ENCODE measurements around the gene MYO1G. TPM values are rescaled to one million over a fixed set of nuclear protein-coding genes. Genes with fewer than 3 reads are reported as not detected.

Gene MYO1G
- total RNA-seq, 1 donor from 2014 or later = 1.0 TPM

DNA sequence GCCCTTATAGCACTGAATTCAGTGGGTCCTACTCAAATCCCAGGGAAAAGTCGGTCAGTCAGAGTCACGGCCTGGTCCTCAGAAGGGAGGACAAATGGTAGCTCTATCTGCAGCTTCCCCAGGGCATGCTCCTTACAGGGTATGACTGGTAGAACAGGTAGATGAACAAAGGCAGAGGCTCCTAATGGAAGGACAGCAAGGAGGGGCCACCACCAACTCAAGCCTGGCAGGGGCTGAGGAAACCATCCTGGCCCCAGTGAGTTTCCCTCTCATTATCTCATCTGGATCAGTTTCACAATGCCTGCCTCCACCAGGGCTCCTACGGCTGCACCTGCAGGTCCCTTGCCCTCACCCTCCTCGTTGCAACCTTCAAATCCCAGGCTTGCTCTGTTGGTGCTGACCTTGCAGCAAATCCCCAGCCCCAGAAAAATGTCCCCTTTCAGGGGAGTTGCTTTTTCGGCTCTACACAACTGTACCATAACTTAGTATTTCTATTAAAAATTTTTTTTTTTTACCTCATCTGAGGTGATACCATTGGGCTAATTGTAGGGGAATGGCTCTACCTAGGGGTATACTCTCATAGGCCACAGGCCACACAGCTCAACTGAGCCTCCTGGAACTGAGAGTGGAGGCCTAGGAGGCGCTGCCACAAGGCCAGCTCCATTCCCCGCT lies 2.4 kb upstream of the MYO1G start:
- DNase-seq (ENCODE audit: low spot score) = no peak
- ATAC-seq = no peak

GRCh38 chr7:44980393-44981034 lies 1.7 kb upstream of the MYO1G start:
- no peak for DNase-seq (ENCODE audit: low spot score)
- ATAC-seq = no peak

DNA sequence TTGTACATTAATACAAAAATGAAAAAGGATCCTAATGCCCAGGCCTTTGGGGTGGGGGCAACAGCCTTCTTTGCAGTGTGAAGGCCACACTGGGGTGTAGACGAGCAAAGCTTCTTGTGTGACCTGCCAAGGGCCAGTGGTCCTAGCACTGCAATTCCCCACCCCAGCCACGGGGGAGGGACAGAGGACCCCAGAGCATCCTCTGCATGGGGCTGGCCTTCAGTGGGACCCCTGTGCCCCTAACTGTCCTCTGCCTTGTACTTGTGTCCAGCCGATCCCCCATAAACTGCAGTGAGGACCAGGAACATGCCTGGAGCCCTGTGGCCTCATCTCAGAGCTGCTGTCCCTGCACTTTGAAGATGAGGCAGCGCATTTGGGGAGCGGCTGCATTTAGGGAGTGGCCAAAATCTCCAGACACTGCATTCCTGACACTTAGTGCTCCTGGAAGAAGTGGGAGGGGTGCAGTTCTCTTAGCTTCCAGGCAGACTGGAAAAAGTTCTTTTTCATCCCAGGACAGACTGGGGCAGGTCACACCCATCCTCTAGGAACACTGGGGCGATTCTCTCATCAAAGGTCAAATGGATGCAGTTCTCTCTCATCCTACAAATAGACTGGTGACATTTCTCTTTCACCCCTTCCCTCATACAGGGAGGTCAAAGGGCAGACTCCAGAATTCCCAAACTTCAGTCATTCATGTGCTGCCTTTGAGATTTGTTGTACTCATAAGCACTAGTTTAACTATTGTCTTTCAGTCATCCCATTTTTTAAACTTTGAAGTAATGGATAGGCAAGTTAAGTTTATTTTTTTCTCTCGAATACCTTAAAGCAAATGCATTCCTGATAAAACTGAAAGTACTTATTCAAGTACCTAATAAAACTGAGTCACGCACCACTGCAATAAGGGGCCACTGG lies 922 bp upstream of the MYO1G start:
- no peak for ATAC-seq
- DNase-seq (ENCODE audit: low spot score) = no peak

DNA sequence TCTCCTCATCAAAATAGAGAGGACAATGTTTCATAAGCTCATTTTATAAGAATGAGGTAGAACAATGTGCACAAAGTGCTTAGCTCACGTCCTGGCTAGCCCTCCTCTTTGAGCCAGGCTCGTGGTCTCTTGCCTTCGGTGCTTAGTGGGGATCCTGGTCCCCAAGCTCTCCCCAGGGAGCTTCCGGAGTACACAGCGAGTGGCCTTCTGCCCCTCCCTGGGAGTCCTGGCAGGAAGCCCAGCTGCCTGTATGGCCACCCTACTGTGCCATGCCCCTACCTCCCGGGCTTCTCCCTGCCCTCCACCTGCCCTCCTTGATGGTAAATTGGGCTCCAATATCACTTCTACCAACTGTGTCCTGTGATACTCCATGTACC lies 868 bp downstream of the MYO1G start:
- DNase-seq (ENCODE audit: low spot score) (no peak), ATAC-seq (no peak)

DNA sequence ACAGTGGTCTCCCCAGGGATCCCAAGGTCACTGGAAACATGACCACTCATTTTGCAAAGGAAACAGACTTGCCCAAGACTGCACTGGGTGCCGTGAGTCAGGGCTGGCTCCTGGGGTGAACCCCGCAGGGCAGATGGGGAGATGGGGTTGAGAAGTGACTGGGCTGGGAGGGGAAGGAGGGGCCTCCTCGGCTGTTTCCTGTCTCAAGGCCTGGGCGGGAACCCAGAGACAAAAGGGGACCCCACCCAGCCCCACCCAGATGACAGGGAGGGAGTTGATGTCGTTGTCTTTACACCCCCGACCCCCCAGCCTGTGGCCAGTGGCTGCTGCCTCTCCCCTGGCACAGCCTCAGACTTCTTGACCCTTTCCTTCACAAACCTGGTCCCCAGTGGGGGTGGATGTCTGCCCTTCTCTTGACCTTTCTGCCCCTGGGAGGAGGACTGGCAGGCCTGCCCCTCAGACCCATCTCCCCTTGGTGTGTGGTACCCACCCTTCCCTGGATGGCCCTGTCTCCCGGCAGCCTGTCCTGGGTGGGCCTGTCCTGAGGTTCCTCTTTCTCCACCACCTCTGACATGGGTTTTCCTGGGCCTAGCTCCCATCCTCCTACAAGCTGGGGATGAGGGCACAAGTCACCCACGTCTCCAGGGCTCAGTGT lies 1.4 kb downstream of the MYO1G start:
- DNase-seq (ENCODE audit: low spot score) = no peak
- no peak for ATAC-seq

DNA sequence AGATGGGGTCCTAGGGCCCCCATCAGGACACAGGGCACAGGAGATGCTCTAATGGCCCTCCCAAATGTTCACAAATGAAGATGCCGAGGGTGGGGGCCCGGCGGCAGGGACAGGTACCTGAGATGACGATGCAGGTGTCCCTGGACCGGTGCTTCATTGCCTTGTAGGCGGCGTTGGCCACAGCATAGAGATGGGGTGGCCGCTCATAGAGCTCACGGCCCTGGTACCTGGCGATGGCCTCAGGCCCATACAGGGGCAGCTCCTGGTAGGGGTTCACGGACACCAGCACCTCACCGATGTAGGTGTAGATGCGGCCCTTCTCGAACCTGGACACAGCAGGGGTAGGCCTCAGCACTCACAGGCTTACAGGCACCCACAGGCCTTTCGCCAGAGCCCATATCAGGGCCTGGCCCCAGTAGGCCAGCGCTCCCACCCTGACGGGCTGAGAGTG lies 2.0 kb downstream of the MYO1G start:
- no peak for ATAC-seq
- DNase-seq (ENCODE audit: low spot score) = no peak

DNA sequence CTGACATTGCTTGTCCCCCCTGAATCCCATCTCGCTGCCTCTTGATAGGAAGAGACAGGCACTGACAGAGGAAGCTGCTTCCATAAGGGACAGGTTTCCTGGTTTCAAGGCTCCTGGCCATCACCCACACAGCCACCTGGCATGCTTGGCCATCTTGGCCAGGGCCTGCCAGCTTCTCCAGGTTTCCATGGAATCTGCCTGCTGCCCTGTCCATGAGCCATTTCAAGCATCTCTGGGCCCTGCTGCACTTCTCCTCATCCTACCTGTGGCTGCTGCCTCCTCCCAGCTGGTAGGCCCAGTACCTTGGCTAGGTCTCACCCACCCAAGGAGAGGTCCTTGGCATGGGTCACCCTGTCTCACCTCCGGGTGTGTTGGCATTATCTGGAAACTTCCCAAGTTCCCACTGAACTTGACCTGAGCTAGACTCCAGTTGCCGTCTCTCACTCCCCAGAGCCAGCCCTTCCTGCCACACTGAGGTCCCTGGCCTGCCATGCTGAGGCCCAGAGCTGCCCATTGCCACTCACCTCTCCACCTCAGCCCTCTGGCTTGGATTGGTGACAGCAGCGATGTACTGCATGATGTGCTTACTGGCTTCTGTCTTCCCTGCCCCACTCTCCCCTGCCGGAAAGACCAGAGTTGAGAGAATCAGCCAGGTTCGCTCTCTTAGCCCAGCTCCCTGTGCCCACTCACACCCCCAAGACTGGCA lies 2.6 kb downstream of the MYO1G start:
- DNase-seq (ENCODE audit: low spot score) = no peak
- no peak for ATAC-seq

GRCh38 chr7:44975331-44976039 lies 3.3 kb downstream of the MYO1G start:
- DNase-seq (ENCODE audit: low spot score) (no peak), ATAC-seq (no peak)

GRCh38 chr7:44974549-44974948 lies 4.3 kb downstream of the MYO1G start:
- DNase-seq (ENCODE audit: low spot score) (no peak), ATAC-seq (no peak)

GRCh38 chr7:44973610-44974401 lies 5.0 kb downstream of the MYO1G start:
- DNase-seq (ENCODE audit: low spot score) = no peak
- ATAC-seq = peak; percentile 84

DNA sequence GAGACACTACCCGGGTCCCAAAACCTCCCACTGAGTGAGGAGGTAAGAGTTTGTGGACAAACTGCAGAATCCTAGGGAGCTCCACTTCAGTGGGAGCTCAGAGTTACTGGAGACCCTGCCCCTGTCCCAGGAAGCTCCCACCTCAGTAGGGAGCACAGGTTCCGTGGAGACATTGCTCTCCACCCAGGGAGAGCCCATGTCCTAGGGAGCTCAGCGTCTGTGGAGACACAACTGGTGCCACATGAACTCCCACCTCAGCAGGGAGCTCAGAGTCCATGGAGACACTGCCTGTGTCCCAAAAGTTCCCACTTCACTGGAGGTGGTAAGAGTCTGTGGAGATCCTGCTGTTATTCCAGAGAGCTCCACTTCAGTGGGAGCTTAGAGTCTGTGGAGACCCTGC lies 6.3 kb downstream of the MYO1G start:
- DNase-seq (ENCODE audit: low spot score) = no peak
- ATAC-seq = no peak

GRCh38 chr7:44971902-44972441 lies 6.8 kb downstream of the MYO1G start:
- DNase-seq (ENCODE audit: low spot score) (no peak), ATAC-seq (no peak)

- no peak for DNase-seq (ENCODE audit: low spot score)
- ATAC-seq = no peak
Observed at GRCh38 chr7:44971188-44971901, 7.5 kb downstream of the MYO1G start.

DNA sequence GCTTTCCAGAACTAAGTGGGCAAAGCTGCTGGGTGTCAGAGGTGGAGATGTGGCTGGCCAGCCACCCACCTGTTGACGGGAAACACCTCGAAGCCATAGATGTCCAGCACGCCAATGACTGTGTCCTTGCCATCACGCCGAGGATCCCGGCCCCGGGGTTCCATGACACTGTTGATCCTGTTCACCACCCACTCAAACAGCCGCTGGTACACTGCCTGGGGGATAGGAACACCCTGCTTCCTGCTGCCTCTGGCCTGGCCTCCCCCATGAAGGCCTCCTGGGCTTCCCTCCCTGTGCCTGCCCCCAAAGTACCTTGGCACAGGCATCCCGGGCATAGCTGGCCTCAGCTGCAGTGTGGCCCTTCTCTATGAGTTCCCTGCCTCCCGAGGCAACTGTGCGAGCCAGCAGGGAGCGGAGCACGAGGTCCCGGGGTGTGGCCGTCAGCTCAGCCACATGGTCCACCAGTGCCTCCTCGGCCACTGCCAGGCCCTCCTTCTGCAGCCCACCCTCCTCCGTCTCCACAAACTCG lies 8.2 kb downstream of the MYO1G start:
- ATAC-seq (no peak), DNase-seq (ENCODE audit: low spot score) (no peak)

- no peak for DNase-seq (ENCODE audit: low spot score)
- no peak for ATAC-seq
Observed at GRCh38 chr7:44969701-44970522, 8.9 kb downstream of the MYO1G start.

DNA sequence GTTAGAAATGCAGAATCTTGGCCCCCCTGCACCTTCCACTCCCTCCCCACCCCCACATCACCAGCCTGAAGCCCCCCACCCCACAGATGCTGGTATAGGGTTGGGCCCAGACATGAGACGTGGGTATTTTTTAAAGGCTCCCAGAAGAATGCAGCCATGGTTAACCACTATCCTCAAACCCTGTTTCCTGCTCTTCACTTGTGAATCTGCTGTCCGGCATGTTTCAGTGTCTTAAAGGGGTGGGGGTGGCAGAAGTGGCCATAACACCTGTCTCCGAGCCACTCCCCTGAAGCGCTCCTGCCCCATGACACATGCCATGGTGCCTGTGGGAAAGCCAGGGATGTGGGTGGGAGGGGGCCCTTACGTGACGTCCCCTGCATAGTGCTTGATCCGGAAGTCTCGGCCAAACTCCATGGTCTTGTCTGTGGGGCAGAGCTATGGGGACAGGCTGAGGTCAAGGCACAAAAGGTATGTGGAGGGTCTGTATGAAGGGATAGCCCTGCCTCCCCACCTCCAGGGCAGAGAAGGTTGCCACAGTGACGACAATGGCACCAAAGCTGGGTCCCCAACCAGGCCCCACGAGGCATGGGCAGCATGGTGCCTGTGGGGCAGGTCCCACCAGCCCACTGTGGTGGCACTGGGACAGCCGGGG lies 9.6 kb downstream of the MYO1G start:
- DNase-seq (ENCODE audit: low spot score) = no peak
- no peak for ATAC-seq

Data from left lobe of liver (tissue), 2 donors.